Breast epithelium (tissue), 4 donors: ENCODE data around the gene PIK3R6. TPM values are rescaled to one million over a fixed set of nuclear protein-coding genes. Genes with fewer than 3 reads are reported as not detected.

ENCODE experiments used
- DNase-seq, 2 donors: peaks; one replicate each; pipeline ENCODE4 v3.0.0-alpha.2; 2019; ENCODE audit warnings: low spot score in 2 of 2
- H3K27ac ChIP-seq, 2 donors: fragments of 200-600 bp; sonication (generic) in 1 of 2; one replicate each; pipeline ENCODE4 v1.5.1; 2016 to 2019; ENCODE audit warnings: mild to moderate bottlenecking in 1 of 2
- H3K27me3 ChIP-seq, 2 donors: fragments of 200-600 bp; sonication (generic) in 1 of 2; one replicate each; pipeline versions ENCODE4 v1.5.1 to v1.6.0; 2017 to 2019; ENCODE audit warnings: control low read depth in 1 of 2, mild to moderate bottlenecking in 1 of 2
- H3K36me3 ChIP-seq: fragments of 200-600 bp; one replicate; pipeline ENCODE4 v1.5.1; 2019
- H3K4me1 ChIP-seq, 2 donors: fragments of 200-600 bp; sonication (generic); one replicate each; pipeline ENCODE4 v1.5.1; 2016 to 2019; ENCODE audit warnings: control low read depth in 1 of 2
- H3K4me3 ChIP-seq, 3 donors: fragments of 200-600 bp; sonication (generic); 1 replicate in 2 of 3; 2 replicates in 1 of 3; pipeline ENCODE4 v1.5.1; 2016 to 2019; ENCODE audit warnings: mild to moderate bottlenecking in 3 of 3, moderate library complexity in 2 of 3
- H3K9me3 ChIP-seq, 2 donors: fragments of 200-600 bp; sonication (generic) in 1 of 2; one replicate each; pipeline ENCODE4 v1.5.1; 2016 to 2019; ENCODE audit warnings: control low read depth in 1 of 2
- POLR2A ChIP-seq: fragments of 450-650 bp; IDR thresholded peaks from one replicate; pipeline ENCODE4 v1.6.1; 2016; ENCODE audit warnings: antibody characterized with exemption, mild to moderate bottlenecking, moderate library complexity
- POLR2AphosphoS5 ChIP-seq, 3 donors: sonication (generic); formaldehyde crosslinking; IDR thresholded peaks; one replicate each; pipeline ENCODE4 v1.6.1; 2017; ENCODE audit warnings: antibody characterized with exemption in 3 of 3
- intact Hi-C: fragments of 100-400 bp; cut with DNase I; formaldehyde crosslinking; loops from one replicate; pipeline ENCODE4 v1.15.1; 2023; ENCODE audit warnings: low total_unique reads
- total RNA-seq, 3 donors: library from RNA; depleted of rRNA; stranded (reverse); fragments of >200 nt; gene quantifications; one replicate each; pipeline ENCODE4 v1.1.0, GENCODE V29; 2016
- TF ChIP-seq, protein P1 (sequence below), 3 donors: fragments of 450-650 bp; IDR thresholded peaks; one replicate each; pipeline ENCODE4 v1.5.1; 2016 to 2017; ENCODE audit warnings: antibody characterized with exemption in 3 of 3, mild to moderate bottlenecking in 3 of 3, moderate library complexity in 3 of 3

Gene PIK3R6
- total RNA-seq, 3 donors from 2014 or later, result under 0.01 to 2.9 (median 2.5) TPM

DNA sequence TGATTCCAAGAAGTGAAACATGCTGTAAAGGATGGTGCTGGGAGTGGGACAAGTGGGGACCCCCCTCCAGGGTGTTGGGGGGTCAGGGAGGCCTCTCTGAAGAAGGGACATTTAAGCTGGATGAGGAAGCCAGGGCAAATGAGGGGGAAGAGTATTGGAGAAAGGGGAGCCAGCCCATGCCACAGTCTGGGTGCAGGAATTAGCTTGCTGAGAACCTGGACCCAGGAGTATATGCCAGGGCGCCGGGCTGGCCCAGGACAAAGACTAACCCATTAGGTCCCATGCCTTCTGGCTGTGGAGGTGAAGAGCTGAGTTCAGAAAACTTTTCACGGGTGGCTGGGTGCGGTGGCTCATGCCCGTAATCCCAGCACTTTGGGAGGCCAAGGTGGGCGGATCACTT is 45.6 kb upstream of the PIK3R6 start:
- intact Hi-C loops, result loop anchor here (5.0 kb wide), 1 partner anchor 316 kb away; no protein-coding TSS in a partner anchor
- no peak for DNase-seq
- H3K36me3 ChIP-seq, result no peaks in the 10 kb centered on the region
- H3K27me3 ChIP-seq, result peaks cover 0 to 13% of the 10 kb centered on the region in 2 donors
- no peak overlapping the region for H3K27ac ChIP-seq
- H3K4me1 ChIP-seq, result no peaks in the 10 kb centered on the region
- H3K9me3 ChIP-seq, result peaks cover 5 to 8% of the 10 kb centered on the region in 2 donors
- H3K4me3 ChIP-seq, result no peak overlapping the region
- TF ChIP-seq, protein P1, sequence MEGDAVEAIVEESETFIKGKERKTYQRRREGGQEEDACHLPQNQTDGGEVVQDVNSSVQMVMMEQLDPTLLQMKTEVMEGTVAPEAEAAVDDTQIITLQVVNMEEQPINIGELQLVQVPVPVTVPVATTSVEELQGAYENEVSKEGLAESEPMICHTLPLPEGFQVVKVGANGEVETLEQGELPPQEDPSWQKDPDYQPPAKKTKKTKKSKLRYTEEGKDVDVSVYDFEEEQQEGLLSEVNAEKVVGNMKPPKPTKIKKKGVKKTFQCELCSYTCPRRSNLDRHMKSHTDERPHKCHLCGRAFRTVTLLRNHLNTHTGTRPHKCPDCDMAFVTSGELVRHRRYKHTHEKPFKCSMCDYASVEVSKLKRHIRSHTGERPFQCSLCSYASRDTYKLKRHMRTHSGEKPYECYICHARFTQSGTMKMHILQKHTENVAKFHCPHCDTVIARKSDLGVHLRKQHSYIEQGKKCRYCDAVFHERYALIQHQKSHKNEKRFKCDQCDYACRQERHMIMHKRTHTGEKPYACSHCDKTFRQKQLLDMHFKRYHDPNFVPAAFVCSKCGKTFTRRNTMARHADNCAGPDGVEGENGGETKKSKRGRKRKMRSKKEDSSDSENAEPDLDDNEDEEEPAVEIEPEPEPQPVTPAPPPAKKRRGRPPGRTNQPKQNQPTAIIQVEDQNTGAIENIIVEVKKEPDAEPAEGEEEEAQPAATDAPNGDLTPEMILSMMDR (IDR thresholded peaks at IDR 0.05), result no peak
- no peak for TF ChIP-seq POLR2AphosphoS5 (IDR thresholded peaks at IDR 0.05)
- no peak for TF ChIP-seq POLR2A

DNA sequence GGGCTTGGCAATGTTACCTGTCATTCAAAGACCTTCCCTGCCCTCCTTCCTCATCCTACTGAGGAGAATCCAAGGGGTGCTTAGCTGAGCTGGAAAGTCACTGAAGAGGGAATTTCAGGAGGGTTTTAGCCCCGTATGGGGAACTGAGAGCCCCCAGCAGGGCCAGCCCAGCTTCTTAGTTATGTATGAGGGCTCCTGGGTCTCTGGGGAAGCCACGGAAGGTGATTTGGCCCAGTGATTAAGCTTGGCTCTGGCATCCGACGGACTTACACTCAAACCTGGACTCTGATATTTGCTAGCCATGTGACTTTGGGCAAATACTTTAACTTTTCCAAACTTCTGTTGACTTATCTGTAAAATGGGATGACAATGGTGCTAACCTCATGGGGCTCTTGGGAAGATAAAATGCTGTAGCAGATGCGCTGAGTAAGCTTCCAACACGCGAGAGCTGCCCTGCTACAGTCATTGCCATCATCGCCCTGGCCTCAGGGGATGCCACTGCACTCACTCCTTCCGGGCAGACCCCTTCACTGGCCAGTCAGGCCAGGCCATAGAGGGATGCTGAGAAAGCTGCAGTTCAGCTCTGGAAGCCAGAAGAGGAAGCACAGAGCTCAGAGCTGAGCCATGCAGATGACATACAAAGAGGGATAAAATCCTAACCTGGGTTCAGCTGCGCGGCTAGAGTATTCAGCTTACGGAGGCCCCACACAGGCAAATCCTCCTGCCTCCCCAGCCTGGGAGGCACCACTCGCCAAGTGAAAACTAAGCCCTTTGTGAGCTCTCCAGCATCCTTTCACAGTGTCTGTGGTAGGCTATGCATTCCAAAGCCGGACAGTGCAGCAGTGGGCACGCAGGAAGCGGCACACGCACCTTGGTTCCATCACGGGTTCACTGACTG is 44.9 kb upstream of the PIK3R6 start:
- TF ChIP-seq POLR2A (no peak), POLR2AphosphoS5 (IDR thresholded peaks at IDR 0.05) (no peak)
- TF ChIP-seq, protein P1 (IDR thresholded peaks at IDR 0.05), result no peak
- H3K4me1 ChIP-seq, result no peaks in the 10 kb centered on the region
- intact Hi-C loops, result loop anchor here (5.0 kb wide), 1 partner anchor 315 kb away; no protein-coding TSS in a partner anchor
- peaks cover under 1 to 5% of the 10 kb centered on the region in 2 donors for H3K9me3 ChIP-seq
- H3K36me3 ChIP-seq, result no peaks in the 10 kb centered on the region
- DNase-seq, result no peak
- no peak overlapping the region for H3K4me3 ChIP-seq
- H3K27me3 ChIP-seq, result peaks cover 0 to 13% of the 10 kb centered on the region in 2 donors
- H3K27ac ChIP-seq, result no peak overlapping the region

DNA sequence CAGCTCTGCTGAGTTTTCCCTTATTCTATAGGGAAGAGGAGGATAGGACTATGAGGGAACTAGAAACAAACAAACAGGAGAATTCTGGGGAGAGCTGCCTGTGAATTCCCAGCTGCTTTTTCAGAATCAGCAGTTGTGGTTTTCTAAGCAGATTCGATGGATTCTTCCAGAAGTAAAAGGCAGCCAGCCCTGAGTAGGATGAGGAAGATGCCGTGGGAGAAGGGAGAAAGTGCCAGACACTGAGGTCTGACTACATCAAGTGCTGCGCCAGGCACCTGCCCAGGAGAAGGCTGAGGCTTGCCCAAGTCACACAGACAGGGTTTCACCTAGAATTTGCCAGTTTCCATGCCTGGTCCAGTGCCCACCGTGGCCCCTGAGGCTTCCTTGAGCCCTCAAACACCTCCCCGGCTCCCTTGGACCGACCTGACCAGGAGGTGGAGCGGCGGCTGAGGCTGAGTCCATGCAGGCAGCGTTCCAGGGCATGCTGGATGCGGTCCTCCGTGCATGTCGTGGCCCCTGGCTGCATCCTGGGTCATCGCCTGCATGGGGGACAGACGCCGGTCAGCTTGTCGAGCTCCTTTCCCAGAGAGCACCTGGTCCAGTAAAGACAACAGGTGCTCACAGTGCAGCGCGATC is 43.6 kb upstream of the PIK3R6 start:
- H3K9me3 ChIP-seq, result no peaks in the 10 kb centered on the region
- no peaks in the 10 kb centered on the region for H3K4me1 ChIP-seq
- no peak overlapping the region for H3K4me3 ChIP-seq
- no peaks in the 10 kb centered on the region for H3K36me3 ChIP-seq
- no peak for DNase-seq
- TF ChIP-seq POLR2AphosphoS5 (IDR thresholded peaks at IDR 0.05), result no peak
- TF ChIP-seq, protein P1 (IDR thresholded peaks at IDR 0.05), result no peak
- TF ChIP-seq POLR2A, result no peak
- H3K27me3 ChIP-seq, result peaks cover 0 to 13% of the 10 kb centered on the region in 2 donors
- intact Hi-C loops, result loop anchor here (5.0 kb wide), 1 partner anchor 314 kb away; no protein-coding TSS in a partner anchor
- no peak overlapping the region for H3K27ac ChIP-seq

DNA sequence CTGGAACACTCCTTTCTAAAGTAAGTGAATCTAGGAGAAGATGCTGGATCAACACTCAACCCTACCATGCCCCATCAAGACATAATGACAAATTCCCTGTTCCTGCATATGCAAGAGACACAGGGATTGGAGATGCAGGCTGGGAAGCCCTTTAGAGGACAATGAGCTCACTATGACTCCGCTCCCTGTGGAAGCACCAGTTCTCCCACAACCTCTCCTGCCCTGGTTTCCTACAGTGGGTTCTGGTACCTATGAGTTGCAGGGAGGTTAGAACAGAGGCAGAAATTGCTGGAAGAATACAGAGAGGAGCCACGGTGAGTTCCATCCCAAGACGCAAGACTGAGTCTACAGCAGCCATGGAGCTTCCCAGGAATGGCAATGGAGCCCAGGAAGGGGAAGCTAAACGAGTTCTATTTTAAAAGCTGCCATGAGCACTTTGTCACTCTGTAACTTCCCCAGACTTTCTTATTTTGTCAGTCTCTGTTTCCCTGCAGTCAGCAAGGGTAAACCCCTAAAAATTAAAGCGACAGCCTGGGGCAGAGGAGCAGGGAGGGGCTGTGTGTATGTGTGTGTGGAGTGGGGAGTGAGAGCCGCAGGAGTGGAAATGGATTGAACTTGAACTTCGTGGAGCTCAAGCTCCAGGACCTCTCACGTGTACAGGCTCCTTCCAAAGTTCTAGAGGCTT is 42.3 kb upstream of the PIK3R6 start:
- intact Hi-C loops, result loop anchor here (5.0 kb wide), 1 partner anchor 312 kb away; no protein-coding TSS in a partner anchor
- Histone ChIP-seq H3K4me3 (no peak overlapping the region), H3K9me3 (no peaks in the 10 kb centered on the region), H3K36me3 (no peaks in the 10 kb centered on the region), H3K27ac (no peak overlapping the region), H3K27me3 (peaks cover 0 to 10% of the 10 kb centered on the region in 2 donors), H3K4me1 (no peaks in the 10 kb centered on the region)
- TF ChIP-seq, protein P1 (IDR thresholded peaks at IDR 0.05), result no peak
- no peak for TF ChIP-seq POLR2A
- TF ChIP-seq POLR2AphosphoS5 (IDR thresholded peaks at IDR 0.05), result no peak
- no peak for DNase-seq
